ENCODE data around the gene ALPP. TPM values are rescaled to one million over a fixed set of nuclear protein-coding genes. Genes with fewer than 3 reads are reported as not detected.

The ALPP gene
- total RNA-seq, 1 experiment from 2014 or later, result 0.20 TPM

DNA sequence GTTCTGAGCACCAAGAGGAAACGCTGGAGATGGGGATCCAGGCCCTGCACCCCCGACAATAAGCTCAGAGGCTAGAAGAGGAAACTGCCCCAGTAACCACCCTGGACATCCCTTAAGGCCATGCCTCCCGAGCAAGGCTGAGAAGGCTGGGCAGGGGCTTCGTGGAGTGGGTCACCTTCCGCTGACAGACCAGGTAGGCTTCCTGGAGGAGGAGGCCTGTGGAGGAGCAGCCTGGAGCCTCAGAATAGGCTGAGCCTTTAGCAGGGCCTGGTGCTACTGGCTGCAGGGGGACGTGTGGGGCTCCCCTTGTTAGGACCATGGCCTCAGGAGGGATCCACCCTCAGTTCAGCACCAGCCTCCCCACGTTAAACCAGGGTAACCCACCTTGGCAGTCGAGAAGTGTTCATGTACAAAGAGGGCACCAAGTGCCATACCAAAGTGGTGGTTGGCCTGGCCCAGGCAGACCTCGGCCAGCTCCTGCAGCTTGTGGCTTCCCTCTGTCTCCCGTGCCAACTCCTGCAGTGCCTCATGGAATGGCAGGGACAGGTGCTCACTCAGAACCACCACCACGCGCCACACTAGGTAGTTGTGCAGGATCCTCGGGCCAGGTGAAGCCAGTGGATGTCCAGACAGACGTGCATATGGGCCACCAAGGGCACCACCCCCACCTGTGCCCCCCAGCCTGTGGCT is 28.5 kb upstream of the ALPP start:
- Histone ChIP-seq H4K91ac (ENCODE audit: insufficient read length, low read depth, low read length) (no peak overlapping the region), H2BK5ac (ENCODE audit: insufficient read length, low read length) (no peak overlapping the region), H4K20me1 (ENCODE audit: control insufficient read depth, insufficient read depth, insufficient read length) (no peaks in the 10 kb centered on the region), H3K9ac (ENCODE audit: extremely low read depth, insufficient read length, low read length) (no peak overlapping the region), H4K8ac (replicated peaks; ENCODE audit: insufficient read length, low read depth, low read length) (no peak overlapping the region), H2BK15ac (ENCODE audit: low read depth, low read length) (no peak overlapping the region), H3T11ph (ENCODE audit: low read length) (no peak overlapping the region), H3K27ac (ENCODE audit: insufficient read length, low read depth, low read length) (no peak overlapping the region), H3K23me2 (ENCODE audit: insufficient read length, low read depth, low read length, poor library complexity, severe bottlenecking) (no peaks in the 10 kb centered on the region), H3K27me3 (ENCODE audit: insufficient read depth, low read length) (peaks cover 16% of the 10 kb centered on the region; the same call in 1 of the 2 replicates), H3K4ac (ENCODE audit: low read depth, low read length) (no peak overlapping the region), H3K14ac (ENCODE audit: insufficient read depth, low read length) (no peak overlapping the region), H4K5ac (ENCODE audit: insufficient read length, low read depth, low read length) (no peak overlapping the region), H3K9me3 (ENCODE audit: control insufficient read depth, low read depth, low read length) (no peaks in the 10 kb centered on the region), H3K79me2 (ENCODE audit: insufficient read depth, low read length) (no peaks in the 10 kb centered on the region), H3K18ac (ENCODE audit: insufficient read length, low read depth, low read length) (no peak overlapping the region), H2BK12ac (ENCODE audit: insufficient read length, low read depth, low read length) (no peak overlapping the region), H3K23ac (ENCODE audit: insufficient read length, low read depth, low read length) (no peak overlapping the region), H2AK5ac (ENCODE audit: insufficient read length, low read length) (no peak overlapping the region), H2BK120ac (ENCODE audit: low read depth, low read length, poor library complexity, severe bottlenecking) (no peak overlapping the region), H3K4me1 (ENCODE audit: insufficient read depth, low read length) (no peaks in the 10 kb centered on the region), H2BK20ac (ENCODE audit: low read depth, low read length, poor library complexity, severe bottlenecking) (no peak overlapping the region), H3K56ac (ENCODE audit: insufficient read length, low read depth, low read length) (no peak overlapping the region), H3K4me2 (ENCODE audit: insufficient read depth, insufficient read length, low read length) (no peak overlapping the region), H2AFZ (ENCODE audit: low read length) (no peak overlapping the region), H3K79me1 (ENCODE audit: insufficient read depth, low read depth, low read length, poor library complexity, severe bottlenecking) (no peaks in the 10 kb centered on the region)
- TF ChIP-seq, protein P1, sequence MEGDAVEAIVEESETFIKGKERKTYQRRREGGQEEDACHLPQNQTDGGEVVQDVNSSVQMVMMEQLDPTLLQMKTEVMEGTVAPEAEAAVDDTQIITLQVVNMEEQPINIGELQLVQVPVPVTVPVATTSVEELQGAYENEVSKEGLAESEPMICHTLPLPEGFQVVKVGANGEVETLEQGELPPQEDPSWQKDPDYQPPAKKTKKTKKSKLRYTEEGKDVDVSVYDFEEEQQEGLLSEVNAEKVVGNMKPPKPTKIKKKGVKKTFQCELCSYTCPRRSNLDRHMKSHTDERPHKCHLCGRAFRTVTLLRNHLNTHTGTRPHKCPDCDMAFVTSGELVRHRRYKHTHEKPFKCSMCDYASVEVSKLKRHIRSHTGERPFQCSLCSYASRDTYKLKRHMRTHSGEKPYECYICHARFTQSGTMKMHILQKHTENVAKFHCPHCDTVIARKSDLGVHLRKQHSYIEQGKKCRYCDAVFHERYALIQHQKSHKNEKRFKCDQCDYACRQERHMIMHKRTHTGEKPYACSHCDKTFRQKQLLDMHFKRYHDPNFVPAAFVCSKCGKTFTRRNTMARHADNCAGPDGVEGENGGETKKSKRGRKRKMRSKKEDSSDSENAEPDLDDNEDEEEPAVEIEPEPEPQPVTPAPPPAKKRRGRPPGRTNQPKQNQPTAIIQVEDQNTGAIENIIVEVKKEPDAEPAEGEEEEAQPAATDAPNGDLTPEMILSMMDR (conservative IDR thresholded peaks at IDR 0.05), result no peak
- Mint-ChIP-seq H3K27ac (no peak overlapping the region), H3K4me1 (no peaks in the 10 kb centered on the region), H3K4me3 (no peak overlapping the region), H3K27me3 (ENCODE audit: low read depth) (peaks cover 8% of the 10 kb centered on the region), H3K9me3 (peaks cover 10 to 16% of the 10 kb centered on the region in 2 experiments), H3K36me3 (ENCODE audit: insufficient read depth in 1 of 3, low read depth in 3 of 3) (peaks cover 4 to 9% (median 5%) of the 10 kb centered on the region in 3 experiments; a peak in 6 of 7 replicates)
- WGBS (ENCODE audit: extremely low coverage, insufficient read length, low lambda C conversion rate), result no CpG with 5 or more reads among the region's 14 CpGs
- no peak for DNase-seq

All from H9 (cell line).